Measurements from ENCODE around the gene NKIRAS2. TPM values are rescaled to one million over a fixed set of nuclear protein-coding genes. Genes with fewer than 3 reads are reported as not detected.

The NKIRAS2 gene
- total and polyA plus RNA-seq, 4 donors, result 16.4 to 20.7 (median 17.4) TPM

DNA sequence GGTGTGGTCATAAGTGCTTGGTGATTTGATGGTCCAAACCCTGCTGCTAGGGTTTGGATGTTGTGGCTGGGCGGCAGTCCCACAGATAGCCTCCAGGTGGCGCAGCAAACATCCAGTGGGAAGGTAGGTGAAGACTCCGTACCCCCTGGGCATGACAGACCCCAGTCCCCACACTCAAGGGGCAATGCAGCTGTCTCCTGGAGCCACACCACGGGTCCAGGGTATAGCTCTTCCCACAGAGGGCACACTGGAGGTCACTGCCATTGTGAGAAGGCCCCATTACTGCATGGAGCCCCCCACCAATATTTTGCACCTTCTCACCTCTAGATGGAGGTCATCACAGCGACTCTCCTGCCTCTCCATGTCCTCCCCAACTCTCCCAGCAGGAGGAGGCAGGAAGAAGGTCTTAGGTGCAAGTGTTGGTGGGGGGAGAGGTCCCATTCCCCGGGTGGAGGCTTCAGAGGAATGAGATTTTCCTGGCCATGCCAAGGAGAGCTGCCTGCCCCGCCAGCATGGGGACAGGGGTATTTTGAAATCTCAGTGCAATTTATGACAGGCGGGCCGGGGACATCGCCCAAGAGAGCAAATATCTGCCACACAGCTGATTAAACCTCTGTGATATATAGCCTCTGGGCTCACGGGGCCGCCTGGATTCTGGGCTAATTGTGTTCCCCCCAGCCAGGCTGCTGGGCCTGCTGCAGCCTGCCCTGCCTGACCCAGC lies 47.6 kb downstream of the NKIRAS2 start:
- 28% methylated on average over 12 of the region's 12 CpGs for WGBS
- no peak overlapping the region for H3K9ac ChIP-seq (ENCODE audit: low read depth in 1 of 2, low read length in 2 of 2)

GRCh38 chr17:42068979-42069378 lies 49.1 kb downstream of the NKIRAS2 start:
- Histone ChIP-seq H3K4me1 (ENCODE audit: control insufficient read depth in 4 of 4, insufficient read depth in 4 of 4, low read length in 3 of 4) (peaks cover 3 to 8% (median 6%) of the 10 kb centered on the region in 4 donors), H3K4me3 (ENCODE audit: low read depth in 1 of 3, low read length in 3 of 3) (no peak overlapping the region), H3K9me3 (ENCODE audit: control insufficient read depth in 4 of 4, low read length in 3 of 4) (no peaks in the 10 kb centered on the region), H3K9ac (ENCODE audit: low read depth in 1 of 2, low read length in 2 of 2) (no peak overlapping the region), H3K27ac (ENCODE audit: low read depth in 1 of 2, low read length in 2 of 2) (no peak overlapping the region), H3K27me3 (ENCODE audit: control insufficient read depth in 4 of 4, insufficient read depth in 4 of 4, low read length in 3 of 4) (no peaks in the 10 kb centered on the region), H3K36me3 (ENCODE audit: control insufficient read depth in 4 of 4, insufficient read depth in 3 of 4, low read depth in 1 of 4, low read length in 3 of 4) (no peaks in the 10 kb centered on the region)
- TF ChIP-seq HNF4G (IDR thresholded peaks at IDR 0.05) (no peak), YY1 (IDR thresholded peaks at IDR 0.05) (no peak), SP1 (IDR thresholded peaks at IDR 0.05) (no peak), FOXA1 (IDR thresholded peaks at IDR 0.05) (no peak), RAD21 (IDR thresholded peaks at IDR 0.05) (no peak), TAF1 (conservative IDR thresholded peaks at IDR 0.05) (no peak), JUND (IDR thresholded peaks at IDR 0.05) (no peak), HNF4A (conservative IDR thresholded peaks at IDR 0.05) (no peak), CTCF (IDR thresholded peaks at IDR 0.05; ENCODE audit: low read depth, low read length, missing input control) (no peak)
- TF ChIP-seq, protein P1, sequence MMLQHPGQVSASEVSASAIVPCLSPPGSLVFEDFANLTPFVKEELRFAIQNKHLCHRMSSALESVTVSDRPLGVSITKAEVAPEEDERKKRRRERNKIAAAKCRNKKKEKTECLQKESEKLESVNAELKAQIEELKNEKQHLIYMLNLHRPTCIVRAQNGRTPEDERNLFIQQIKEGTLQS (IDR thresholded peaks at IDR 0.05), result no peak
- TF ChIP-seq, protein P2, sequence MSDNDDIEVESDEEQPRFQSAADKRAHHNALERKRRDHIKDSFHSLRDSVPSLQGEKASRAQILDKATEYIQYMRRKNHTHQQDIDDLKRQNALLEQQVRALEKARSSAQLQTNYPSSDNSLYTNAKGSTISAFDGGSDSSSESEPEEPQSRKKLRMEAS (IDR thresholded peaks at IDR 0.05), result no peak
- WGBS, result 82% methylated on average over 3 of the region's 3 CpGs
- no peak for DNase-seq (ENCODE audit: low spot score)

More for the DNA sequence above, 47.6 kb downstream of the NKIRAS2 start:
- peaks cover 3 to 8% (median 5%) of the 10 kb centered on the region in 4 donors for H3K4me1 ChIP-seq (ENCODE audit: control insufficient read depth in 4 of 4, insufficient read depth in 4 of 4, low read length in 3 of 4)
- no peaks in the 10 kb centered on the region for H3K36me3 ChIP-seq (ENCODE audit: control insufficient read depth in 4 of 4, insufficient read depth in 3 of 4, low read depth in 1 of 4, low read length in 3 of 4)
- TF ChIP-seq TAF1 (conservative IDR thresholded peaks at IDR 0.05), result no peak
- TF ChIP-seq, protein P3, sequence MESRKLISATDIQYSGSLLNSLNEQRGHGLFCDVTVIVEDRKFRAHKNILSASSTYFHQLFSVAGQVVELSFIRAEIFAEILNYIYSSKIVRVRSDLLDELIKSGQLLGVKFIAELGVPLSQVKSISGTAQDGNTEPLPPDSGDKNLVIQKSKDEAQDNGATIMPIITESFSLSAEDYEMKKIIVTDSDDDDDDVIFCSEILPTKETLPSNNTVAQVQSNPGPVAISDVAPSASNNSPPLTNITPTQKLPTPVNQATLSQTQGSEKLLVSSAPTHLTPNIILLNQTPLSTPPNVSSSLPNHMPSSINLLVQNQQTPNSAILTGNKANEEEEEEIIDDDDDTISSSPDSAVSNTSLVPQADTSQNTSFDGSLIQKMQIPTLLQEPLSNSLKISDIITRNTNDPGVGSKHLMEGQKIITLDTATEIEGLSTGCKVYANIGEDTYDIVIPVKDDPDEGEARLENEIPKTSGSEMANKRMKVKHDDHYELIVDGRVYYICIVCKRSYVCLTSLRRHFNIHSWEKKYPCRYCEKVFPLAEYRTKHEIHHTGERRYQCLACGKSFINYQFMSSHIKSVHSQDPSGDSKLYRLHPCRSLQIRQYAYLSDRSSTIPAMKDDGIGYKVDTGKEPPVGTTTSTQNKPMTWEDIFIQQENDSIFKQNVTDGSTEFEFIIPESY (IDR thresholded peaks at IDR 0.05), result no peak
- peak; percentile 91 for TF ChIP-seq CTCF (IDR thresholded peaks at IDR 0.05; ENCODE audit: low read depth, low read length, missing input control)
- TF ChIP-seq FOXA2 (IDR thresholded peaks at IDR 0.05), result no peak
- no peak for TF ChIP-seq NR2F2 (IDR thresholded peaks at IDR 0.05)
- TF ChIP-seq RAD21 (IDR thresholded peaks at IDR 0.05), result peak; percentile 71 to 81
- no peak for TF ChIP-seq EGR1 (IDR thresholded peaks at IDR 0.05; ENCODE audit: low read depth in 2 of 2)
- H3K27ac ChIP-seq (ENCODE audit: low read depth in 1 of 2, low read length in 2 of 2), result no peak overlapping the region
- H3K4me3 ChIP-seq (ENCODE audit: low read depth in 1 of 3, low read length in 3 of 3), result no peak overlapping the region
- peak; percentile 81 for DNase-seq (ENCODE audit: low spot score)
- no peaks in the 10 kb centered on the region for H3K27me3 ChIP-seq (ENCODE audit: control insufficient read depth in 4 of 4, insufficient read depth in 4 of 4, low read length in 3 of 4)
- H3K9me3 ChIP-seq (ENCODE audit: control insufficient read depth in 4 of 4, low read length in 3 of 4), result no peaks in the 10 kb centered on the region
